Measurements from ENCODE around the gene ATP6V1G3. TPM values are rescaled to one million over a fixed set of nuclear protein-coding genes. Genes with fewer than 3 reads are reported as not detected.

The ATP6V1G3 gene, protein sequence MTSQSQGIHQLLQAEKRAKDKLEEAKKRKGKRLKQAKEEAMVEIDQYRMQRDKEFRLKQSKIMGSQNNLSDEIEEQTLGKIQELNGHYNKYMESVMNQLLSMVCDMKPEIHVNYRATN
- total RNA-seq, result not detected in 2 replicates

GRCh38 chr1:198540580-198540979 lies at the start of gene ATP6V1G3:
Gene ATP6V1G3, minus strand, starts transcription at chr1:198540680. Its CDS starts 30 bp downstream, at chr1:198540650.

Other genes with a start within 250 kb of the ATP6V1G3 start
- not detected in 2 replicates for gene PTPRC, start 98.4 kb upstream of the ATP6V1G3 start, total RNA-seq